Globus pallidus (tissue), 1 donor: ENCODE results near the gene OTUD3.

ENCODE experiments used
- DNase-seq: peaks from one replicate; pipeline ENCODE4 v3.0.0-alpha.2; 2015; ENCODE audit warnings: low spot score

Gene OTUD3

DNA sequence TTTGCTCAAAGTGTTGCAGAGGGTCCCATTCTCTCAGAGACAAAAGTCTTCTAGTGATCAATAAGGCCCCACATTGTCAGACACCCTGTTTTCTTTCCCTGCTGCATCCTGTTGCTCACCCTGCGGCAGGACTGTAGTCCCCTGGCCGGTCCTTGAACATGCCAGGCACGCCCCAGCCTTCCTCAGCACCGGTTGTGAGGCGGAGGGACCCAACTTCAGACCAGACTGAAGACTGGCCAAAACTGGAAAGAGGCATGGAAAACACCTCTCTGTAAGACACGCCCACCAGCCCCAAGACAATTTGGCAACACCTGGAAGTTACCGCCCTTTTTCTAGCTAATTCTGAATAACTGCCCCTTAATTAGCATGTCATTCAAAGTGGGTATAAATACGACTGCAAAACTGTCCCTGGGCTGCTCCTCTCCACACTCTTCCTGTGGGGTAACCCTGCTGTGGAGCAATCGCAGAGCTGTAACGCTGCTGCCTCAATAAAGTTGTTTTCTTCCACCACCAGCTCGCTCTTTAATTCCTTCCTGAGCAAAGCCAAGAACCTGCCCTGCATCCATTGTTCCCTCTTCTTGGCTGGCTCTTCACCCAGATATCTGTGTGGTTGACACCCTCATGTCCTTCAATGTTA, 73.5 kb downstream of the OTUD3 start:
- DNase-seq: no peak

DNA sequence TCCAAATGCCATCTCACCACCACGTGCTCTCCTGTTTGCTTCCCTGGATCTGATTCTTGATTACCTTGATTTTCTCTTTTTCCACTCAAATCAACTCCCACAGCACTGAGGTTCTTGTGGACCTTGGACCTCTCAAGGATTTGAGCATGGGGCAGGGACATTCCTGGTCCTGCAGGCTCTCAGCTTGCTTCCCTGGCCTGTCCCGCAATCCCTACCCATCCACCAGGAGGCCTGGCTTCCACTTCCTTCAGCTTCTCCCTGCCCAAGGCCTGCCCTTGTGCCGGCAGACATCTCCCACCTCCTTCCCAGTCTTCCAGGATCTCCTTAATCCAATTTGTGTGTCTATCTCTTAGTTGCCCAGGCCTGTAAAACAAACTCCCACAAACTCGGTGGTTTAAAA, 75.6 kb downstream of the OTUD3 start:
- no peak for DNase-seq

DNA sequence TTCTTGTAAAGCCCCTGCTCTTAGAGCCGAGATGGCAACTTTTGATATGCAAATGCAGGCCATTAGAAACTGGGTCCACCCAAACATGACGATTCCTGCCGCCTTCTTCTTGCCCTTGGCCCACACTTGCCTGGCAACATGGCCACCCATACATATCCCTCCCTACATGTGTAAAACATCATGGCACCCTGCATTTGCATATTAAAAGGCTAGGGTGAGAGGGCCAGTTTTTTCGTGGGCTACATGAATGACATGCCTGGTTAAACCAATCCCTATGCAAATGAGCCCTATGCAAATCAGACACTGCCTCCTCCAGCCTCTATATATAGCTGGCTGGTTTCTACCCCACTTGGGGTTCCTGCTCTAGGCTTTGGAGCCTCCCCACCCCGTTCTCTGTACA, 78.4 kb downstream of the OTUD3 start:
- DNase-seq: no peak
